Inflammatory macrophage treated with lipopolysaccharide for 1 hour (primary cell): Measurements from ENCODE around the gene FHIP1A.

ENCODE experiments used
- DNase-seq, 2 donors: peaks; one replicate each; pipeline ENCODE4 v3.0.0-alpha.2; 2020 to 2022

The FHIP1A gene

GRCh38 chr4:151418385-151418784, 9.4 kb downstream of the FHIP1A start:
- DNase-seq, result no peak

- DNase-seq, result no peak
These were observed 9.9 kb downstream of the FHIP1A start for GRCh38 chr4:151418856-151419255.

- peak in 1 of 2 donors; percentile 17 for DNase-seq
These were observed 11.4 kb downstream of the FHIP1A start for GRCh38 chr4:151420250-151420807.

DNA sequence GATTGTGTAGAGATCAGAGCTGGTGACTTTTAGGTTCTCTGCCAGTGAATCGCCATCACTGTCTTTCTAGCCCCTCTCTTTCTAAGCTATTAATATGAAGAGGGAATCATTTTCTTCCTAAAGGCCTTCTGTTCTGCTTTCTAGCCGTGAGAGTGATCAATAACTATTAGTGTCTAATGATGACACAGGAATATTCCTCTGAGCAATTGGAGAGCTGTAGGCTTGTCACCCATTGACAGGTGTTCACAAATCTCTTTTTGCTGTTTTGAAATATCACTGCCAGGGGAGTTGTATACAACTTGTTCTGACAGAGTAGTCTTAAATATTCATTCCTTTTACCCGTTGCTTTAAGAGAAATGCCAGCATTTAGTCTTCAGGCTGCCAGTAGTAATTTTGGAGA, 13.9 kb downstream of the FHIP1A start:
- DNase-seq, result no peak

DNA sequence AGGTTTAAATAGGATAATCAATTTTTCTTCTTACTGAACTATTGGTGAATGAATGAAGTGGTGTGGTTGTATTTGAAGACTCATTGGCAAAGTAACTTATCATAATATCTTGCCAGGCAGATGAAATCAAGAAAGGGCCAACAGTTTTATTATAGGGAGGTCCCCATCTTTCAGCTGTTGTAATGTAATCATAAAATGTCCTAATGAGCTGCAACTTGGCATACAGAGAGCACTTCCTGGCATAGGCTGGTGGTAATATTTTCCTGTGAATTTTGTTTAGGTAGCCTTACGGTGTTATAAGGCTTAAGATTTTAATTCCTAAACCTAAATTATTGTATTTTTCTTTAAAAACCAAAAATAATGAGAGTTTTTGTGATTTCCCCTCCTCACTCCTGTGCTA, 17.5 kb downstream of the FHIP1A start:
- no peak for DNase-seq

GRCh38 chr4:151427266-151427665, 18.3 kb downstream of the FHIP1A start:
- no peak for DNase-seq

DNA sequence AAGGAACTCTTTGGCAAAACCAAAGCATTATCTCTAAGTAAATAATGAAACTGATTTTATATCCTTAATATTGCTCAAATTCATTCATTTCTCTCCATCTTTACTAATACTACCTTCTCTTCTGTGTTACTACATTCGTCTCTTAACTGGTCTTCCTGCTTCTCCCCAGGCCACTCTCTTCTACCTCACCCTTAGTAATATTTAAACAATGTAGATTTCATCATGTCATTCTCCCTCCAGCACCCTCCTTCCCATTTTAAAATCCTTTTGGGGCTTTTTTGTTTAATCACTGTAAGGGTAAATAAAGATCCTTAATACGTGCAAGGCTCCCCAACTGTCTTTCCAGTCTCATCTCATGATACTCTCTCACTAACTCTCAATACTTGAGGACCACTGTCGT, 19.4 kb downstream of the FHIP1A start:
- no peak for DNase-seq

- no peak for DNase-seq
These were observed 21.1 kb downstream of the FHIP1A start for GRCh38 chr4:151429957-151430570.

DNA sequence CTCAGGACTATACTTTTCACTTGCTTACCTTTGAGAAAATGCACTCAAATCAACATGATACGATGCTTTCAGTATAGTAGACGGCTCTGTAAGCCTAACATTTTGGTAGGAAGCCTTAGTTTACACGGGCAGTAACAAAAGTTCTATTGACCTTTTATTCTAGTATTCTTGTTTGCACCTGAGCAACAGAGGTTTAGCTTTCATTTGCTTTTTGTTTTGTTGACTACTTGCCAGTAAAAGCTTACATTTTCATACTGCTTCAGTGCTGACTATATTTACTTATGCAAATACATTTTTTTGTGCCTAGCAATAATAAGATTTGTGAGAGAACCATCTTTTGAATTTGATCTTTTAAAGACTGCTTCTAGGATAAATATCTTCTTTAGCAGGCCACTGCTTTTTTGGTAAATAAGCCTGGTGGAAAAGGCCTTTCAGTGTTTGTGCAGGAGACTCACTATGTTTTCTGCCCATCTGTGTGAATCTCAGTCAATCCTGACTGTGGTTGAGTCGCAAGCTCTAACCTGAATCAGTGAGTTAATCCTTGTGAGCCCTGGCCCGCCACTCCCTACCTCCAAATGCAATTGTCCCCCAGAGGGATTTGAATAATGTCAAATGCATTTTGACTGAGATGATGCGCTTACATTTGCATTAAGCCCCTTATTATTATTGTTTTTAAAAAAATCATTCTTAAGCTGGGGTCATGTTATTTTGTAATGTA, 21.9 kb downstream of the FHIP1A start:
- DNase-seq, result no peak

GRCh38 chr4:151431728-151432127, 22.8 kb downstream of the FHIP1A start:
- no peak for DNase-seq

DNA sequence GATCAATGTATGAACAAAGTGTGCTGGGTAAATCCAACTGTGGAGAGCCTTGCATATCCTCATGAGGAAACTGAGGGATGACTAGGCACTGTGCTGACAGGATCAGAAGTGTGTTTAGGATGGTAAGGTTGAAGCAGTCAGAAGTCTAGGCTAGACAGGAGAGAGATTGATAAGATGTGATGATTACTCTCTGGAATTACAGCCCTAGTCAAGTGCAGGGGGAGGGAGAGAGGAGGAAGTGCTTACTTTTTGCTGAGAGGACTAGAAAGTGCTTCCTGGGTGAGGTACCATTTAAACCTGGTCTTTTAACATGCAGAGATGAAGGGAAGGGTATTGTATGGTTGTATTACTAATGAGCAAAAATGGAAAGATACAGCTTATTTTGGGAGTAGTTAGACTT, 23.7 kb downstream of the FHIP1A start:
- DNase-seq, result no peak

- DNase-seq, result no peak
These were observed 25.3 kb downstream of the FHIP1A start for GRCh38 chr4:151434183-151434860.

DNA sequence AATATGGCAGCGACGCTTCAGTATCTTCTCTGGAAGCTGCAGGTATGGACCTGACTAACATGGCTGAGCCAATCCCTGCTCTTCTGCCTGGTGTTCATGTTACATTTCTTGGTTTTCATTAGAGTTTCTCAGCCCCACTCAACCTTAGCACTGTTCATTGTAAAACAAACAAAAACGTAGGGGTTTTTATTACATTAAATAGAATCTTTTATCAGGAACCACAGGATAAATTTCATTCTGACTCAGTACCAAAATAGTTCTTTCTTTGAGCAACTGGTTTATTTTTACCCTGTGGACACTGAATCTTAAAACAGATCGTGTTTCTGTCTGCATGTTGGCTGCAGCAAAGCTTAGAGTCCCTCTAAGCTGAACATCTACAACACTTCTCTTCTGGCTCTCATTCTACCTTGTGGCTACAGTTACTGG, 27.1 kb downstream of the FHIP1A start:
- DNase-seq, result no peak

- no peak for DNase-seq
These were observed 28.5 kb downstream of the FHIP1A start for GRCh38 chr4:151437505-151437904.

DNA sequence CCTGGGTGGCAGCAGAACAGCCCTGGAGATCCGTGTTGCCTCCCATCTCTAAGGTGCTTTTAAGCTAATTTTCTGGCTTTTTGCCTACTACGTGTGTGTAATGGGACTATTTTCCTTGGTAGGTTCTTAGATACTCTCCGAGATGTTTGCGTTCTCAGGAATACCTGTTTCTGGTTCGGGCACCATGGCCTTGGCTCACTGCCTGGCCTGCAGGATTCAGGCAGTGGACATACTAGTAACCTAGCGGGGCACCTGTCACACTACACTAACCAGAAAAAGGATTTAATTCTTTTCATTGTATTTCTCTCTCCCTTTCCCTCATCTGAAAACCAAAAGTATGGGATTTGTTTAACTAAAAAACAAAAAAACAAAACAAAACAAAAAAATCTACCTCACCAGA, 29.2 kb downstream of the FHIP1A start:
- no peak for DNase-seq

DNA sequence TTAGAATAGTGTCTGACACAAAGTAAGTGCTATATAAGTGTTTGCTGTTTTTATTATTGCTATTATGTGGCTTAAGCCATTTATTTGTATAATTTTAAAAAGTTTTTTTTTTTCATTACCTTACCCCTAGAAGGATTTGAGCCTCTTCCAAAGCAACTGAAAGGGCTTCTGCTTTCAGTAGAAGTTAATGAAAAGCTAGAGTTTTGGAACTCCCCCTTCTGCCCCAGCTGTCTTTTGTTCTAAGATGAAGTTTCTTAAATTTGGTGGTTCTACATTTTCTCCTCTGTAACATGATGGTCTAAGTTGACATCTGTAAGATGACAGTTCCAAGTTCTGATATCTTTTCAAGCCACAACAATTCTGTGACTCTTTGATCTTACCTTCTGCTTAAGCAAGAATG, 30.3 kb downstream of the FHIP1A start:
- DNase-seq, result no peak

DNA sequence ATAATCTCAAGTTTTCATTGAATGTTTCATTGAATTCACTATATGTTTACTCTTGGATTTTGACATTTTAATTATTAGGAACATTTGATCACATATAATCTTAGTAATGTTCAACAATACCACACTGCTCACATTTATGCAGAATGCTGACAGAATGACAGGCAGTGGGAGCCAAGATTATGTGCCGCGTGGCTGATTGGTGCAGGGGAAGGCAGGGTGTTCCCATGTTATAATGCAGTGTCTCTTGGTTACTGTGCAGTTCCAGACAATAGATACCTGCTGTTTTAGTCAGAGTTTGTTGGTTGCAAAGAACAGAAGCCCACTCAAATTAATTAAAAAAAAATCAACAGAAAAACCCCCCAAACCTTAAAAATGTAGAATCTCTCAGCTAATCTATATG, 33.0 kb downstream of the FHIP1A start:
- no peak for DNase-seq

GRCh38 chr4:151443247-151443646, 34.3 kb downstream of the FHIP1A start:
- DNase-seq, result no peak

- no peak for DNase-seq
These were observed 34.8 kb downstream of the FHIP1A start for GRCh38 chr4:151443752-151444151.

DNA sequence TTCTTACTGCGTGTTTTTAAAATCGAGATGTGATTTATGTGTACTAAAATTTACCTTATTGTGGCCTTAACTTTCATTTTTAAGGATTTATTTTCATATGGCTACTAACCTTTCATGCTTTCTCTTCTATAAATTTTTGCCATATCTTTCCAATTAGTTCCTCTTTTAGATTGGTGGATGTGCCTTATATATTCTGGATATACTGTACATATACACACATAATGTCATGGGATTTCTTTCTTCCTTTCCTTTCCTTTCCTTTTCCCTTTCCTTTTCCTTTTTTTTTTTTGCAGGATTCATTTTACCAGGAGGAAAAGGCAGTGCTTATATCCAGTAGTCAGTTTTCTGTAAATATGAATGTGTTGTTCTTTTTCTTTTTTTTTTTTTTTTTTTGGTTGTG, 37.2 kb downstream of the FHIP1A start:
- DNase-seq, result no peak

DNA sequence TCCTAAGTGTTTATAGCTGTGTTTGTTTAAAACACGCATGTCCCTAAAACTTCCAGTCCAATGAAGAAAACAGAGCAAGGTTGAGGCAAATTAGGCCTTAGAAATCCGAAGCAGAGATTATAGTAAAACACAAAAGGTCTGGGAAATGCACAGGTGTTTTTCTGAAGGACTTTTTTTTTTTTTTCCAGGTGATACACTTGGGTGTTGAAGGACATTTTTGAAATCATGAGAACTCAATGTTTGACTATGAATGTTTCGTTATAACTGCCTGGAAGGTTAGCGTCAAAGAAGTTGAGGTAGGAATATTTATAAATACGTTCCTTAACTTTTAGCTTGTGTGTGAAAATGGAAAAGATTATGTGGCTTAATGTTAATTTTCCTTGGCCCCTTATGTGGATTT, 45.5 kb downstream of the FHIP1A start:
- no peak for DNase-seq

DNA sequence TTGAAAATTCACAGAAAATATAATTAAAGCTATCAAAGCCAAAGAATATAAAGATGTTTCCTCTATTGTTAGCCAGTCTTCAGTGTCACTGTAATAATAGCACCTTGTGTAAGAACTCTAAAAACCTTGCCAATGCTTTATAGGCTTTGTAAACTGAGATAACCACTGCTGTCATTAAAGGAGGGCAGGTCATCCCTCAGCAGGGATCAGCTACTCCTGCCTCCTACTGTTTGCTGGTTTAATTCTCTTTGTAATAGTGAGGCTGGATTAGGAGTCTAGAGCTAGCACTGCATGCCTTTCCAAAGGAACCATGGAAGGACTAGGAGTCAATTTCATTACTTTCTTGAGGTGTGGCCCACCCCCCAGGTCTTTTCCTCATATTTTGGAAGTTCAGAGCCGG, 46.2 kb downstream of the FHIP1A start:
- no peak for DNase-seq

DNA sequence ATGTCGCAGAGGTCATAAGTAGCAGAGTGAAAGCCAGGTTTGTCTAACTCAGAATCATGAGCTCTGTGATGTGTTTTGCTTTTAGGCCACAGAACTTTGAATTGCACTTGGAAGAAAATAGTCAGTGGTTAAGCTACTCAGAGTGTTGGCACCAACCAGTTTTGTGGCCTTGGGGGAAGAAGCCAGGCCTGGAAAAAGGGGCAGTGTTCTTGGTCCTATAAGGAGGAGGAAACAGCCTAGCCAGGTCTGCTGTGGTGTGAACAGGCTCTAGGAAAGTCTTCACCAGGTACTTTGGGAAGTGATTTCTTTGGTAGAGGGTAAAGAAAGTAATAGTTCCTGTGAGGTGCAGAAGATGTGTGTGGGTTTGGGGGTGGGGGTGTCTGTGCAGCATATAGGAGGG, 49.2 kb downstream of the FHIP1A start:
- DNase-seq, result no peak
